ENCODE measurements around the gene DNAJC28.

DNA sequence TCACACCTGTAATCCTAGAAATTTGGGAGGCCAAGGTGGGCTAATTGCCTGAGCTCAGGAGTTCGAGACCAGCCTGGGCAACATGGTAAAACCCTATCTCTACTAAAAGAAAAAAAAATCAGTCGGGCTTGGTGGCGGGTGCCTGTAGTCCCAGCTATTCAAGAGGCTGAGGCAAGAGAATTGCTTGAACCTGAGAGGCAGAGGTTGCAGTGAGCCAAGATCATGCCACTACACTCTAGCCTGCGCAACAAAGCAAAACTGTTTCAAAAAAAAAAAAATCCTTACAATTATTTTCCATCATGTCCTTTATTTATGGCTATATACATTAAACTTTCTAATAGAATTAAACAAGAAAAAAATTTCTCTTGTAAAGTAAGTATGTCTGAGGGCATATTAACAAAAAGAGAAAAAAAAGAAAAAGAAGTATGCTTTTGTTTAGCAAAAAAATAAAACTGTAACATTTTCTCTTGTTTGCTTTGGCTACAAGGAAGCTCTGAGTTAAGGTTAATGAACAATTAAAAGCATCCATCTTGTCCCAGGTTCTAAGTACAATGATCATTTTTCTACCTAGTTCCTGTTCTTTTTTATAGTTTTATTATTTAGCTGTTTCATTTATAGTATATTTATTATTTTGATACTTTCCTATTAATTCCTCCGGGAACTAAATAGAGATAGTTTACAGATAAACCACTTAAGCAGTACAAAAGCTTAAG is 29.8 kb downstream of the DNAJC28 start:
- TF ChIP-seq ZNF274 (IDR thresholded peaks at IDR 0.05; ENCODE audit: low read depth, low read length) = no peak
- no peak for TF ChIP-seq SUZ12 (IDR thresholded peaks at IDR 0.05; ENCODE audit: extremely low read depth, insufficient read depth, insufficient read length)
